Urothelium cell line (cell line): ENCODE results near the gene PRICKLE3.
"Not testable (repeated sequence)": the region's sequence is repeated elsewhere in the genome, so short reads cannot be mapped to it uniquely, and the experiment has no call there.

Source experiments
- DNase-seq: peaks from one replicate; pipeline ENCODE4 v3.0.0; 2011; ENCODE audit warnings: low spot score, mixed read lengths
- FAIRE-seq: peaks from 2 replicates; lab custom pipeline; 2011; peaks lifted over from hg19 to GRCh38; lab: Jason Lieb, UNC

PRICKLE3 gene

GRCh38 chrX:49184294-49185281 is 1.6 kb downstream of the PRICKLE3 start:
- FAIRE-seq (no peak), DNase-seq (peak; percentile 85)

- DNase-seq (no peak), FAIRE-seq (no peak)
Observed at GRCh38 chrX:49183701-49184281, 2.4 kb downstream of the PRICKLE3 start.

GRCh38 chrX:49179358-49179757 is 6.8 kb downstream of the PRICKLE3 start:
- DNase-seq (no peak), FAIRE-seq (no peak)

- FAIRE-seq, result no peak
- no peak for DNase-seq
Observed at GRCh38 chrX:49178537-49178936, 7.6 kb downstream of the PRICKLE3 start.

GRCh38 chrX:49177873-49178480 is 8.2 kb downstream of the PRICKLE3 start:
- FAIRE-seq (no peak), DNase-seq (no peak)

GRCh38 chrX:49177338-49177833 is 8.8 kb downstream of the PRICKLE3 start:
- FAIRE-seq (no peak), DNase-seq (no peak)

- no peak for FAIRE-seq
- DNase-seq, result no peak
Observed at GRCh38 chrX:49176421-49177326, 9.5 kb downstream of the PRICKLE3 start.

GRCh38 chrX:49175435-49176274 is 10.5 kb downstream of the PRICKLE3 start:
- FAIRE-seq, result no peak
- no peak for DNase-seq

GRCh38 chrX:49174723-49175122 is 11.4 kb downstream of the PRICKLE3 start:
- DNase-seq (no peak), FAIRE-seq (no peak)

- not testable (repeated sequence) for FAIRE-seq
Observed at GRCh38 chrX:49173544-49173943, 12.6 kb downstream of the PRICKLE3 start.

GRCh38 chrX:49172280-49172780 is 13.8 kb downstream of the PRICKLE3 start:
- DNase-seq (peak; percentile 59), FAIRE-seq (no peak)

More at GRCh38 chrX:49173544-49173943, 12.6 kb downstream of the PRICKLE3 start:
- not testable (repeated sequence) for DNase-seq

GRCh38 chrX:49171752-49172279 is 14.4 kb downstream of the PRICKLE3 start, which contains the start of gene PLP2:
PLP2 (plus strand) TSS chrX:49171898; CDS start chrX:49172001, 103 bp downstream.
- peak; percentile 61 for DNase-seq
- no peak for FAIRE-seq

GRCh38 chrX:49167740-49168108 is 18.4 kb downstream of the PRICKLE3 start:
- DNase-seq, result no peak
- FAIRE-seq, result no peak

GRCh38 chrX:49166914-49167739 is 19.0 kb downstream of the PRICKLE3 start:
- no peak for FAIRE-seq
- peak; percentile 74 for DNase-seq

- no peak for FAIRE-seq
Observed at GRCh38 chrX:49165901-49166881, 20.0 kb downstream of the PRICKLE3 start.

GRCh38 chrX:49164589-49165360 is 21.4 kb downstream of the PRICKLE3 start:
- FAIRE-seq (no peak), DNase-seq (no peak)

More at GRCh38 chrX:49165901-49166881, 20.0 kb downstream of the PRICKLE3 start:
- DNase-seq, result peak; percentile 21
